ENCODE data around the gene ADCY9.
"Not testable (repeated sequence)": the region's sequence is repeated elsewhere in the genome, so short reads cannot be mapped to it uniquely, and the experiment has no call there.

Gene ADCY9

GRCh38 chr16:4092547-4093265 is 23.5 kb downstream of the ADCY9 start:
- no peak for DNase-seq

GRCh38 chr16:4091240-4092012 is 24.8 kb downstream of the ADCY9 start:
- no peak for DNase-seq

- DNase-seq, result no peak
Observed at GRCh38 chr16:4090351-4090851, 25.8 kb downstream of the ADCY9 start.

- DNase-seq, result no peak
Observed at GRCh38 chr16:4089811-4090301, 26.4 kb downstream of the ADCY9 start.

GRCh38 chr16:4089251-4089810 is 26.9 kb downstream of the ADCY9 start:
- DNase-seq, result no peak

GRCh38 chr16:4087990-4088577 is 28.2 kb downstream of the ADCY9 start:
- DNase-seq, result no peak

- no peak for DNase-seq
Observed at GRCh38 chr16:4087099-4087885, 28.9 kb downstream of the ADCY9 start.

GRCh38 chr16:4086153-4086552 is 30.1 kb downstream of the ADCY9 start:
- no peak for DNase-seq

GRCh38 chr16:4085405-4085970 is 30.8 kb downstream of the ADCY9 start:
- no peak for DNase-seq

GRCh38 chr16:4083347-4083870 is 32.8 kb downstream of the ADCY9 start:
- DNase-seq, result no peak

GRCh38 chr16:4082474-4083044 is 33.7 kb downstream of the ADCY9 start:
- DNase-seq, result no peak

GRCh38 chr16:4081521-4082021 is 34.7 kb downstream of the ADCY9 start:
- DNase-seq, result no peak

GRCh38 chr16:4081047-4081446 is 35.2 kb downstream of the ADCY9 start:
- no peak for DNase-seq

GRCh38 chr16:4077174-4077649 is 39.0 kb downstream of the ADCY9 start:
- no peak for DNase-seq

- no peak for DNase-seq
Observed at GRCh38 chr16:4075534-4075933, 40.7 kb downstream of the ADCY9 start.

GRCh38 chr16:4073150-4073549 is 43.1 kb downstream of the ADCY9 start:
- not testable (repeated sequence) for DNase-seq

- DNase-seq, result peak; percentile 28
Observed at GRCh38 chr16:4071686-4072561, 44.3 kb downstream of the ADCY9 start.

- DNase-seq, result no peak
Observed at GRCh38 chr16:4070936-4071335, 45.3 kb downstream of the ADCY9 start.

GRCh38 chr16:4067262-4068001 is 48.8 kb downstream of the ADCY9 start:
- no peak for DNase-seq

Measured in OCI-M1 (cell line).